Measurements from ENCODE around the gene PDE4B. TPM values are rescaled to one million over a fixed set of nuclear protein-coding genes. Genes with fewer than 3 reads are reported as not detected.

Gene PDE4B
- total RNA-seq, 1 experiment from 2014 or later: not detected

DNA sequence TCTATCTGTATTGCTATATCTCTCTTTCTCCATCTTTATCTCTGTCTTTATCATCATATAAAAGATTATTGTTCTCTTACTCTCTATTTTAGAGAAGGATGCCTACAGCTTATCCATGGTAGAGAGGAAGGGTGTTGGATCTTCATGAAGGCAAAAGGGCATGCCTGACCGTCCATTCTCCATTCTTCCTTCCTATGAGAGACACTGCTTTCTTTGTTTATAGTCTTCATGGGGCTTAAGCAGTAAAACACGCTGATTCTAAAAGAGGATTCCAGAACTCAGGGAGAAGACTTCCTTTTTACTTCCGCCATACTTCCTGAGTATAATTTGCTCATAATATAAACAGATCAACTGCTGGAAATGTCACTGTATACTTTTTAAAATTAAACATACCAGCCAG is 44.0 kb downstream of the PDE4B start:
- ChIA-PET POLR2A (no interaction called here), CTCF (no interaction called here)
- no peaks in the 10 kb centered on the region for H3K9me3 Mint-ChIP-seq (ENCODE audit: unreplicated experiment)

DNA sequence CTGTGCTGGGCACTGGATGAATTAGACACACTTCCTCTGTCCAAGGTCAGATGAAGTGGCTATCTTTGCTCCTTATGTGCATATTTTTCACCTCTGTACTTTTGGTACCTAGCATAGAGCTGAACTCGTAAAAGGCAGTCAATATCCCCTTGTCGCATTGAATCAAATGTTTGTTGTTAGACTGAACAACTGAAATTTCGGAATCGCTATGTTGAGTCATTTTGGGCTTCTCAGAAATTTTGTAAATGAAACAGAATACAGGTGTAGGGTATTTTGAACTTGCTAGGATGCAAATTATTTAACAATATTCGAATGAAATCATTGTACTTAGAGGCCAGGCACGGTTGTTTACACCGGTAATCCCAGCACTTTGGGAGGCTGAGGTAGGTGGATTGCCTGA is 48.0 kb downstream of the PDE4B start:
- H3K36me3 ChIP-seq (ENCODE audit: control insufficient read depth, insufficient read depth, low read length): no peaks in the 10 kb centered on the region
- TF ChIP-seq, protein P1, sequence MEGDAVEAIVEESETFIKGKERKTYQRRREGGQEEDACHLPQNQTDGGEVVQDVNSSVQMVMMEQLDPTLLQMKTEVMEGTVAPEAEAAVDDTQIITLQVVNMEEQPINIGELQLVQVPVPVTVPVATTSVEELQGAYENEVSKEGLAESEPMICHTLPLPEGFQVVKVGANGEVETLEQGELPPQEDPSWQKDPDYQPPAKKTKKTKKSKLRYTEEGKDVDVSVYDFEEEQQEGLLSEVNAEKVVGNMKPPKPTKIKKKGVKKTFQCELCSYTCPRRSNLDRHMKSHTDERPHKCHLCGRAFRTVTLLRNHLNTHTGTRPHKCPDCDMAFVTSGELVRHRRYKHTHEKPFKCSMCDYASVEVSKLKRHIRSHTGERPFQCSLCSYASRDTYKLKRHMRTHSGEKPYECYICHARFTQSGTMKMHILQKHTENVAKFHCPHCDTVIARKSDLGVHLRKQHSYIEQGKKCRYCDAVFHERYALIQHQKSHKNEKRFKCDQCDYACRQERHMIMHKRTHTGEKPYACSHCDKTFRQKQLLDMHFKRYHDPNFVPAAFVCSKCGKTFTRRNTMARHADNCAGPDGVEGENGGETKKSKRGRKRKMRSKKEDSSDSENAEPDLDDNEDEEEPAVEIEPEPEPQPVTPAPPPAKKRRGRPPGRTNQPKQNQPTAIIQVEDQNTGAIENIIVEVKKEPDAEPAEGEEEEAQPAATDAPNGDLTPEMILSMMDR (IDR thresholded peaks at IDR 0.05; ENCODE audit: insufficient read depth in 1 of 2, low read depth in 1 of 2, low read length in 1 of 2, severe bottlenecking in 1 of 2, unreplicated experiment in 1 of 2): no peak
- CTCF ChIA-PET: no interaction called here
- no peaks in the 10 kb centered on the region for H3K4me1 Mint-ChIP-seq (ENCODE audit: low read depth, unreplicated experiment)
- H3K4me1 ChIP-seq: no peaks in the 10 kb centered on the region
- H3K27me3 Mint-ChIP-seq (ENCODE audit: insufficient read depth, unreplicated experiment): peaks cover 4% of the 10 kb centered on the region
- H3K36me3 Mint-ChIP-seq (ENCODE audit: insufficient read depth, unreplicated experiment): no peaks in the 10 kb centered on the region
- H3K9me3 ChIP-seq: no peaks in the 10 kb centered on the region
- no TSS peak for BruUV-seq (replicated peaks)
- H3K4me3 Mint-ChIP-seq (ENCODE audit: unreplicated experiment): no peak overlapping the region
- H3K9me3 Mint-ChIP-seq (ENCODE audit: unreplicated experiment): no peaks in the 10 kb centered on the region
- DNase-seq: no peak
- intact Hi-C loops (cut with micrococcal nuclease; ENCODE audit: unreplicated experiment): no loop called here
- H3K27me3 ChIP-seq (replicated peaks; ENCODE audit: control insufficient read depth, insufficient read depth, low read length): no peaks in the 10 kb centered on the region
- H3K27ac Mint-ChIP-seq (ENCODE audit: unreplicated experiment): no peak overlapping the region
- H3K4me3 ChIP-seq (ENCODE audit: low read depth, low read length): no peak overlapping the region
- POLR2A ChIA-PET: no interaction called here

More for the DNA sequence above, 44.0 kb downstream of the PDE4B start:
- H3K4me3 Mint-ChIP-seq (ENCODE audit: unreplicated experiment): no peak overlapping the region
- intact Hi-C loops (cut with micrococcal nuclease; ENCODE audit: unreplicated experiment): no loop called here
- no TSS peak for BruUV-seq (replicated peaks)
- TF ChIP-seq, protein P1 (IDR thresholded peaks at IDR 0.05; ENCODE audit: insufficient read depth in 1 of 2, low read depth in 1 of 2, low read length in 1 of 2, severe bottlenecking in 1 of 2, unreplicated experiment in 1 of 2): no peak
- H3K4me3 ChIP-seq (ENCODE audit: low read depth, low read length): no peak overlapping the region
- no peaks in the 10 kb centered on the region for H3K4me1 ChIP-seq
- no peaks in the 10 kb centered on the region for H3K36me3 Mint-ChIP-seq (ENCODE audit: insufficient read depth, unreplicated experiment)
- H3K27me3 Mint-ChIP-seq (ENCODE audit: insufficient read depth, unreplicated experiment): peaks cover 4% of the 10 kb centered on the region
- no peak for DNase-seq
- no peaks in the 10 kb centered on the region for H3K9me3 ChIP-seq
- H3K27me3 ChIP-seq (replicated peaks; ENCODE audit: control insufficient read depth, insufficient read depth, low read length): no peaks in the 10 kb centered on the region
- no peaks in the 10 kb centered on the region for H3K36me3 ChIP-seq (ENCODE audit: control insufficient read depth, insufficient read depth, low read length)
- no peaks in the 10 kb centered on the region for H3K4me1 Mint-ChIP-seq (ENCODE audit: low read depth, unreplicated experiment)
- no peak overlapping the region for H3K27ac Mint-ChIP-seq (ENCODE audit: unreplicated experiment)

DNA sequence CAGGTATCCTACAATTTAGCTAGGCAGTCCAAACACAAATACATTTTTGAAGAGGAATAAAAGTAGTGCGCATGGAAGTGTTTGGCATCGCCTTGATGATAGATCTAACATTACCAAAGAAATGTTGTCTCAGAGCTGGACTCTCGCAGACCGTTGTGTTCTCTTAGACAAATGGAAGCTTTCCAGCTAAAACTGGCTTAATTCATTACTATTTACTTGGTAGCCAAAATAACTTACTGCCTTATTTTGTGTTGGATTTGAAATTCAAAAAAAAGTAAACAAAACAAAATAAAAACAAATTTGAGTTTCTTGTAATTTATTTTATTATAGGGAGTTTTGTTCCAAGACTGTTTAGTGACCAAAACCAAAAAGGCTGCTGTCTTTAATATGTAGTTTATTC is 51.6 kb downstream of the PDE4B start:
- Histone ChIP-seq H3K36me3 (ENCODE audit: control insufficient read depth, insufficient read depth, low read length) (no peaks in the 10 kb centered on the region), H3K4me1 (no peaks in the 10 kb centered on the region), H3K9me3 (no peaks in the 10 kb centered on the region), H3K4me3 (ENCODE audit: low read depth, low read length) (no peak overlapping the region), H3K27me3 (replicated peaks; ENCODE audit: control insufficient read depth, insufficient read depth, low read length) (no peaks in the 10 kb centered on the region)
- no peak overlapping the region for H3K27ac Mint-ChIP-seq (ENCODE audit: unreplicated experiment)
- no peaks in the 10 kb centered on the region for H3K36me3 Mint-ChIP-seq (ENCODE audit: insufficient read depth, unreplicated experiment)
- no peaks in the 10 kb centered on the region for H3K4me1 Mint-ChIP-seq (ENCODE audit: low read depth, unreplicated experiment)
- TF ChIP-seq, protein P1 (IDR thresholded peaks at IDR 0.05; ENCODE audit: insufficient read depth in 1 of 2, low read depth in 1 of 2, low read length in 1 of 2, severe bottlenecking in 1 of 2, unreplicated experiment in 1 of 2): no peak
- no peaks in the 10 kb centered on the region for H3K9me3 Mint-ChIP-seq (ENCODE audit: unreplicated experiment)
- POLR2A ChIA-PET: no interaction called here
- BruUV-seq (replicated peaks): no TSS peak
- CTCF ChIA-PET: no interaction called here
- intact Hi-C loops (cut with micrococcal nuclease; ENCODE audit: unreplicated experiment): no loop called here
- DNase-seq: no peak
- no peak overlapping the region for H3K4me3 Mint-ChIP-seq (ENCODE audit: unreplicated experiment)
- H3K27me3 Mint-ChIP-seq (ENCODE audit: insufficient read depth, unreplicated experiment): peaks cover 4% of the 10 kb centered on the region
